Activated naive CD4-positive, alpha-beta T cell treated with anti-CD3 and anti-CD28 coated beads for 36 hours (primary cell): ENCODE results near the gene DLG1. TPM values are rescaled to one million over a fixed set of nuclear protein-coding genes. Genes with fewer than 3 reads are reported as not detected.

Experiments used
- CTCF ChIA-PET: fragments of 350-600 bp; sonication (Branson Sonifier 250); formaldehyde crosslinking; loops from one replicate; lab custom pipeline; 2021; ENCODE audit warnings: antibody characterized with exemption; lab: Charles Lee
- DNase-seq: peaks from one replicate; pipeline ENCODE4 v3.0.0-alpha.2; 2020
- H3K27ac Mint-ChIP-seq: one replicate; pipeline ENCODE4 v1.8.0; 2021; ENCODE audit warnings: mild to moderate bottlenecking, mixed read lengths
- H3K27me3 Mint-ChIP-seq: one replicate; pipeline ENCODE4 v1.8.0; 2021; ENCODE audit warnings: low read depth, mixed read lengths
- H3K36me3 Mint-ChIP-seq: one replicate; pipeline ENCODE4 v1.8.0; 2021; ENCODE audit warnings: low read depth, mixed read lengths
- H3K4me1 Mint-ChIP-seq: one replicate; pipeline ENCODE4 v1.8.0; 2021; ENCODE audit warnings: low read depth, mixed read lengths
- H3K4me3 Mint-ChIP-seq: one replicate; pipeline ENCODE4 v1.8.0; 2021; ENCODE audit warnings: mild to moderate bottlenecking, moderate library complexity, mixed read lengths
- H3K9me3 Mint-ChIP-seq: one replicate; pipeline ENCODE4 v1.8.0; 2021; ENCODE audit warnings: mixed read lengths
- intact Hi-C: fragments of 100-400 bp; cut with micrococcal nuclease; formaldehyde crosslinking; loops from one replicate; pipeline ENCODE4 v1.15.1; 2023
- total RNA-seq, 2 experiments: library from RNA; stranded (reverse); gene quantifications; one replicate each; pipeline ENCODE4 v1.2.3, GENCODE V29; 2021

Gene DLG1
- total RNA-seq, 2 experiments from 2014 or later, result 51.9 to 55.2 TPM

DNA sequence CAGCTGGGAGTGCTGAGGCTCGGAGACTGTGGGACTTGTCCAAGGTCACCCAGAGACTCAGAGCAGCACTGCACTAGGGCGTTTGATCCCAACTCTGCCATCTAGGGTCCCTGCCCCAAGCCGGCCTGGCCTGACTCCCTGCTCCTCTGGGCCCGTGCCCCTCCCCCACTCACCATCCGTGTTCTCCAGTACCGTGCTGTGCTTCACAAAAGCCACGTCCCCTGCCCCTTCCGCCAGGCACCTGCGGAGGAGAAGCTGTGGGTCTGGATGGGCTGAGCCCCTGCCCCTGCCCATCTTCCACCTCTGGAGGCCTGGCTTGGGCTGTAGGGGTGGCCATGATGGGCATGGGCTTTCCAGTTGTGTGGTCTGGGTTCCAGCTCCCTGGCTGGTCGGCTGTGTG is 277.2 kb downstream of the DLG1 start:
- Mint-ChIP-seq H3K9me3 (no peaks in the 10 kb centered on the region), H3K27me3 (peaks cover 5% of the 10 kb centered on the region), H3K36me3 (no peaks in the 10 kb centered on the region), H3K27ac (no peak overlapping the region), H3K4me3 (no peak overlapping the region), H3K4me1 (peaks cover 9% of the 10 kb centered on the region)
- intact Hi-C loops, result no loop called here
- CTCF ChIA-PET, result interaction anchor here (1.1 kb wide), 1 partner anchor 9 kb away, joined by 4 read pairs; the partner anchor contains the start of gene MELTF
- no peak for DNase-seq

DNA sequence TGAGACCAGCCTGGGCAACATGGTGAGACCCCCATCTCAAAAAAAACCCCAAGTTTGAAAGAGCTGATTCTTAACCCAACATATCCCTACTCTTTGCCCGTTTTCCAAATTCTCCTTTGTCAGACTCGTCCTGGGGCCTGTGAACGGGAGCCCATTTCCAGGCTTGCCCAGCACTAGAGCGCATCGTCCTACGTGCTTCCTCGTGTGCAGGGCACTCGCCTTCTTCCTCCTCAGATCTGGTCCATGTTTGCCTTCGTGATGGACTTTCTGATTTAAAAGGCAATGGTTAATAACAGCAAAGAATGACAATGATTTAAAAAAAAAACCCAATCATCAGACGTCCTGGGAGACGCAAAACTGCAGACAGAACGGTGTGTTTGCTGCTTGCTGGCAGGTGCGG is 278.9 kb downstream of the DLG1 start:
- DNase-seq, result no peak
- CTCF ChIA-PET, result no interaction called here
- peaks cover 5% of the 10 kb centered on the region for H3K27me3 Mint-ChIP-seq
- H3K9me3 Mint-ChIP-seq, result no peaks in the 10 kb centered on the region
- no peak overlapping the region for H3K4me3 Mint-ChIP-seq
- no peak overlapping the region for H3K27ac Mint-ChIP-seq
- no peaks in the 10 kb centered on the region for H3K36me3 Mint-ChIP-seq
- peaks cover 9% of the 10 kb centered on the region for H3K4me1 Mint-ChIP-seq
- intact Hi-C loops, result no loop called here

DNA sequence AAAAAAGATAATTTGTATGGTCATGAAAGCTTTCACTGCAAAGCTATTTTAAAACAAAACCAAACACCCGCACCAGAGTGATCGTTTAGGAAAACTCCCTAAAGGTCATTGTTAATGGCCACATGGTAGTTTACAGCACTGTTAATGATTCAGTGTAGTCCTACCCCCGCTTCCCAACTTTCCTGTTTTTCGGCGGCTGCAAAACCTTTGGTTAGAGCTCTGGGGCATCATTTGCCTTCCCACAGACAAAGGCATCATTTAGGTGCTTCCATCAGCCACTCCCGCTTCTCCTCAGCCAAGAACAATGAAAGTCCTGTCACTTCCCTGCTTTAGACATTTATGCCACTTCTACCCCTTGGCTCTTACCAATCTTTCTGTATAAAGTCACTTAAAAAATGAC is 279.4 kb downstream of the DLG1 start:
- Mint-ChIP-seq H3K4me3 (no peak overlapping the region), H3K4me1 (peaks cover 9% of the 10 kb centered on the region), H3K9me3 (no peaks in the 10 kb centered on the region), H3K36me3 (no peaks in the 10 kb centered on the region), H3K27me3 (peaks cover 5% of the 10 kb centered on the region), H3K27ac (no peak overlapping the region)
- CTCF ChIA-PET, result interaction anchor here (3.8 kb wide), 1 partner anchor 11 kb away, joined by 14 read pairs; the partner anchor contains the start of gene MELTF
- DNase-seq, result no peak
- intact Hi-C loops, result no loop called here

DNA sequence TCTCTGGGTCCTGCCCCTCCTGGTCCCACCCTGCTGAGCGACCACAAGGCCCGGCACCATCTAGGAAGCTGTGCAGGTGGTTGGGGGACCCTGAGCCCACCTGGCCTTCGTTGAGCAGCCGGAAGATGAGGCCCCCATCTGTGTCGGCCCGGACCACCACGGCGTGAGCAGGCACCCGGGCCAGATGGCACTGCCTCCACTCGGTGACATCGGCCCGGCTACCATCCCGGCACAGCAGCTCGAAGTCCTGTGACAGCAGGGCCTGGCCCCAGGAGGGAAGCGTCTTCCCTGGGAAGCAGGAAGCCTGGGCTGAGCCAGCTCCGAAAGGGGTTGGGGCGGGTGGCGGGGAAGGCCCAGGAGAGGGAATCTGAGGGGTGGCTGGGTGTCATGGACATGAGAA is 281.4 kb downstream of the DLG1 start:
- intact Hi-C loops, result no loop called here
- no peak for DNase-seq
- CTCF ChIA-PET, result interaction anchor here (0.7 to 3.8 kb wide), 2 partner anchors 13 to 74 kb away, joined by 3 to 14 read pairs; partner anchors contain the start of genes MELTF and NCBP2
- Mint-ChIP-seq H3K4me3 (no peak overlapping the region), H3K36me3 (no peaks in the 10 kb centered on the region), H3K27ac (no peak overlapping the region), H3K9me3 (no peaks in the 10 kb centered on the region), H3K27me3 (no peaks in the 10 kb centered on the region), H3K4me1 (no peaks in the 10 kb centered on the region)

DNA sequence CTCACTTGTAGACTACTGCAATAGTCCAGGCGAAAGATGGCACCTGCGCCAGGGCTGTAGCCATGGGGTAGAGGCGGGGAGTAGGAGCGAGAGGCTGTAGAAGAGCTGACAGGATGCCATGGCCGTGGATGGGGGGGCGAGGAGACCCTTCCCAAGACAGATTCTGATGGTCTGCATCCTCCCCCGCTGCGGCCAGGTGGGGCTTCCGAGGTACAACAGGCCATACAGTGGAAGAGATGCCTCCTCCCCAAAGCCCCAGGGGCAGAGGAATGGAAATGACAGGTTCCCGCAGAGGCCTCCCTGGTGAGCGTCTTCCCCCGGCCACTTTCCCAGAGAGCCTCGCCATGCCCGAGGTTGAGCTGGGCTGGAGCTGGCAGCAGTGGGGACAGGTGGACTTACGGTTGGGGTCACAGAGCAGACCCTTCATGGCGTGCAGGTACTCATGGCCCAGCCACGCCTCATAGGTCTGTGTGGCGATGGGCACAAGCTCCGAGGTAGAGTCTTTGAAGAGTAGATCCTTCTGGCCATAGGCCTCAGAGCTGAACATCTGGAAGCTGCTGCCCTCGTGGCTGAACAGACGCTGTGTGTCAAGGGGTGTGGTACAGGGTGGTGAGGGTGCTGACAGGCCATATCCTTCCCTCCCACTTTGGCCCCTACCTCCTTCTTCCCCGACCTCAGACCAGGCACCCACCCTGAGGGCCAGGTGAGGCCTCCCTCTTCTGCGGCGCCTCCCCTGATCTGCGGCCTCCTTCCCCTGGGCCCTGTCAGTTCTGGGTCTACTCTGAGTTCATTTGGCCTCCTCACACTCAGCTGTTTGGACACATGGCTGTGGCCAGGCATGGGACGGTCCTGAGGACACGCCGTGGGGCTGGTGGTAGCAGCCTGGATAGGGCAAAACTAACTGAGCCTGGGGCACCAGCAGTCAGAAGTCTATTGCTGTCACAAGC is 282.3 kb downstream of the DLG1 start:
- CTCF ChIA-PET, result interaction anchor here (0.6 to 3.8 kb wide), 3 partner anchors 14 to 100 kb away, joined by 3 to 14 read pairs (median 3); partner anchors contain the start of genes MELTF and NCBP2
- no peak overlapping the region for H3K27ac Mint-ChIP-seq
- intact Hi-C loops, result no loop called here

DNA sequence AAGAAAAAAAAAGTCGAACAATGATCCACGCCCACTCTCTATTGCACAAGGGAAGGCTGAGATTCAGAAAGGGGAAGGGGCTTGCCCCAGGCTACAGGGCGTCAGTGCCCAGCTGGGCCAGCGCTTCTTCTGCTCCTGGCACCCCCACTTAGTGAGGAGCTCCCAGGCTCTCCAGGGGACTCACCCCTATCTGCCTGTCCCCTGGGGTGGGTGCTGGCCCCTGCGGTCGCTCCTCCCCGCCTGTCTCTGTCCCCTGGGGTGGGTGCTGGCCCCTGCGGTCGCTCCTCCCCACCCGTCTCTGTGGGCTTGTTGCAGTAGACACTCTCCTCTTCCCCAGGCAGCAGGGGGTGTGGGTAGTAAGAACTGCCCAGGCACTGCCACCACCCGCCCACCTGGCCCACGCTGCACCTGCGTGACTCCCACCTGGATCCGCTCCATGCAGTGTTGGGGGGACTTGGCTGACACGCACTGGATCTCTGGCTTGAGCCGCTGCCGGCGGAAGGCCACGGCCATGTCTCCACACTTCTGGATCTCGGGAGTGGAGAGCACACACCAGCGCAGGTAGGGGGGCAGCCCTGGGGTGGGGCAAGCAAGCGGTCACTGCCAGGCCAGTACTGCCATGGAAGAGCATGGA is 283.4 kb downstream of the DLG1 start:
- Mint-ChIP-seq H3K9me3 (no peaks in the 10 kb centered on the region), H3K27ac (no peak overlapping the region), H3K36me3 (no peaks in the 10 kb centered on the region), H3K4me3 (no peak overlapping the region), H3K4me1 (no peaks in the 10 kb centered on the region), H3K27me3 (no peaks in the 10 kb centered on the region)
- DNase-seq, result no peak
- intact Hi-C loops, result no loop called here
- CTCF ChIA-PET, result no interaction called here

More for the DNA sequence above, 282.3 kb downstream of the DLG1 start:
- Mint-ChIP-seq H3K9me3 (no peaks in the 10 kb centered on the region), H3K4me3 (no peak overlapping the region), H3K4me1 (no peaks in the 10 kb centered on the region), H3K27me3 (no peaks in the 10 kb centered on the region), H3K36me3 (no peaks in the 10 kb centered on the region)
- no peak for DNase-seq

DNA sequence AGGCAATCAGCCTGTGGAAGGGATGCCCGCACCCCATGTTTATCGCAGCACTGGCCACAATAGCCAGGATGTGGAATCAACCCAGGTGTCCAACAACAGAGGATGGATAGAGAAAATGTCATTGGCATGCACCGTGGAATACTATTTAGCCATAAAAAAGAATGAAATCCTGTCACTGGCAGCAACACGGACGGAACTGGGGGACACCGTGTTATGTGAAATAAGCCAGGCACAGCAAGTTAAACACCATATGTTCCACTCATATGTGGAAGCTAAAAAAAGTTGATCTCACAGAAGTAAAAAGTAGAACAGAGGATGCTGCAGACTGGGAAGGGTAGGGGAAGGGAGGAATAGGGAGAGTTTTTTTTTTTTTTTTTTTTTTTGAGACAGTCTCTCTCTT is 284.4 kb downstream of the DLG1 start:
- Mint-ChIP-seq H3K9me3 (no peaks in the 10 kb centered on the region), H3K4me3 (no peak overlapping the region), H3K27ac (no peak overlapping the region), H3K27me3 (no peaks in the 10 kb centered on the region), H3K36me3 (no peaks in the 10 kb centered on the region), H3K4me1 (no peaks in the 10 kb centered on the region)
- DNase-seq, result no peak
- CTCF ChIA-PET, result no interaction called here
- intact Hi-C loops, result no loop called here

DNA sequence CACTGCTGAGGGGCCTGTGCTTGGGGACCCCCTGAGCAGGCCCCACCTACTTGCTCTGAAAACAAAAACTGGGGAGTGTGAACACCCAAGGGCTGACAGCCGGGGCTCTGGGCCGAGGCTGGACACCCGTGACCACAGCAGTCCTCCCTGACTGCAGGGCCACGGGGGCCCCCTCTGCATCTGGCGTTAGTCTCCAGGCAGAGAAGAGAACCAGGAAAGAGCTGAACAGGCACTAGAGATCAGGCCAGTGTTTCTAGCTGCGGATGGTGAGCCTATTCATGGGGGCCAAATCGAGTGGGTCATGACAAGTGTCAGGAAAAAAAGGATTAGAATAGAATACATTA is 285.9 kb downstream of the DLG1 start:
- no peaks in the 10 kb centered on the region for H3K9me3 Mint-ChIP-seq
- intact Hi-C loops, result no loop called here
- H3K4me3 Mint-ChIP-seq, result no peak overlapping the region
- no peak for DNase-seq
- H3K36me3 Mint-ChIP-seq, result no peaks in the 10 kb centered on the region
- CTCF ChIA-PET, result no interaction called here
- no peak overlapping the region for H3K27ac Mint-ChIP-seq
- no peaks in the 10 kb centered on the region for H3K27me3 Mint-ChIP-seq
- H3K4me1 Mint-ChIP-seq, result no peaks in the 10 kb centered on the region

DNA sequence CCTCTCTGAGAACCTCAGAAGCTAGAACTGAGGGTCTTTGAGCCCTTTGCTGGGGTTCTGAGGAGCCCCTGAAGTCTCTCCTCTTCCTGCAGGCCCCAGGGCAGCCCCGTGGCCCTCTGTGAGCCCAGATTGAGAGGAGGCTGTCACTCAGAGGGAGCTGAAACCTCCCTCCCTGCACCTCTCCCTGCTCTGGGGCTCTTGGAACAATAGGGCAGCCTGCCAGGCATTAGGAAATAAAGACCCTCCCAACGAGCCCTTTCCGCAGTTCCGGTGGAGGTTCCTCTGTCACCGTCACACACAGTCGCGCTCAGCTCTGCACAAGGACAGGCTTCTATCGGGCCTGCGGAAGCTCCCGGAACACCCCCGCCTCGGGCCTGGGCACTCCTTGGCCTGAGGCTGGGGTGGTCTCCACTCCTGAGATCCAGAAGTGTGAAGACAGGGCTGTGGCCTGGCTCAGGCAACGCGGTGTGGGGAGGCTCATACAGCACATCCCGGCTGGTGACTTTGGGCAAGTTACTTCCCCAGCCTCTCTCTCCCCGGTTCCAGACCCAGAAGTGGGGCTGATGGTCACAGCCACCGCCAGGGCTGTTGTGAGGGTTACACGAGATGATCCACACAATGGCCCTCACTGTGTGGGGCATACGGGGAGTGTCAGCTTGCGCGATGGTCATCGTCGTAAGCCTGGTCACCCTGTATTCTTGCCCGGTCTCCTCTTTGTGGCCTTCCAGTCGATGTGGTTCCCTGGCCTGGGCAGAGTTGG is 286.5 kb downstream of the DLG1 start:
- Mint-ChIP-seq H3K9me3 (no peaks in the 10 kb centered on the region), H3K27me3 (no peaks in the 10 kb centered on the region), H3K36me3 (no peaks in the 10 kb centered on the region), H3K4me3 (no peak overlapping the region), H3K4me1 (no peaks in the 10 kb centered on the region), H3K27ac (no peak overlapping the region)
- DNase-seq, result no peak
- CTCF ChIA-PET, result no interaction called here
- intact Hi-C loops, result no loop called here

DNA sequence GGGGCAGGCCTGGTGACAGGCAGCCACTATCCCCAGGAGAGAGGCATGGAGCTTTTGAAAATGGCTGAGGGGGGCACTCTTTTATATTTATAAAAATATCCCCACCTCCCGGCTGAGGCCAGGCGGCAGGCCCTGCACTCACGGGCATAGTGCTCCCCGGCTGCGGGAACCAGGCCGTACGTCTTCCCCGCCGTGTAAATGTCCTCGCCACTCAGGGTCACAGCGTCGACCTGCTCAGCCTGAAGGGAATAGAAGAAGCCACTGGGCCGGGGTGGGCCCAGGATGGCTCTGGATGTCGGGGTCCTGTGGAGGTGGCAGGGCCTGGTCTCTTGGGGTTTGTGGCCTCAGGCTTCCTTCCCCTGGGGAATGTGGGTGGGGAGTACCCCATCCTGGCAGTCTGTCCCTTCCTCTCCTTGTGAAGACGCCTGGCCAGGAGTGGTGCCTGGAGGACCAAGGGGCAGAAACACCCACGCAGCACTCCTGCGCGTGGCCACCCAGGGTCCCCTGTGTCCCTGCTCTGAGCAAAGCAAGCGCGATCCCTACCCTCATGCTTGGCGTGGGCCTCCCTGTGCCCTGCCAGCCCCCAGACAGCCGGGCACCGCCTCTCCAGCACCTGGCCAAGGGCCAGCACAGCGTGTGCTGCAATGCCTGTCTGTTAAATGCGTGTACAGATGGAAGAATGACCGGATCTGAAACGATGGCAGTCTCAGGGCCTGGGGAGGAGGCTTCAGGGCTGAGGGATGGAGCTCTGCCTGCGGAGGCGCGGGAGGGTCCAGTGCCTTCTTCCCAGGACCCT is 287.7 kb downstream of the DLG1 start:
- Mint-ChIP-seq H3K36me3 (no peaks in the 10 kb centered on the region), H3K4me3 (no peak overlapping the region), H3K4me1 (no peaks in the 10 kb centered on the region), H3K27me3 (no peaks in the 10 kb centered on the region), H3K9me3 (no peaks in the 10 kb centered on the region), H3K27ac (no peak overlapping the region)
- intact Hi-C loops, result no loop called here
- CTCF ChIA-PET, result no interaction called here
- DNase-seq, result no peak

DNA sequence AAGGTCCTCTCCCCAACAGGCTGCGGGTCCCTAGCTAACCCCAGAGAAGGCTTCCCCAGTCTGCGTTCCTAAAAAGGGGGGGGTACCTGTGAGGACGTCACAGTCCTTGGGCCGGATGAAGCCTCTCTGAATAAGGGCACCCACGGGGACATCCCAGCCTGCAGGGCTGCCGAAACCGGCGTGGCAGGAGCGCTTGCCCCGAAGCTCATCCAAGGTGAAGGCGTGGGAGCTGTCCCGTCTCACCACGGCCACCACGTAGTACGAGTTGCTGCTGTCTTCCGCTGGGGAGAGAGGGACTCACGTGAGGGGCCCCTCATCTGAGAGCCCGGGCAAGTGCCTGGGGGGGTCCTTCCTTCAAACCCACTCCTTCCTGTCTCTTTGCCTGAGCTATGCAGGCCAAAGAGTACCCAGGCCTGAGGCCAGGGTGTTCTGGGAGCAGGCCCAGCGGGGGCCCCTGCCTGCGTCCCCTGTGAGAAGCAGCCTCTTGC is 288.8 kb downstream of the DLG1 start:
- CTCF ChIA-PET, result no interaction called here
- no peak overlapping the region for H3K27ac Mint-ChIP-seq
- H3K27me3 Mint-ChIP-seq, result no peaks in the 10 kb centered on the region
- DNase-seq, result no peak
- intact Hi-C loops, result no loop called here
- no peaks in the 10 kb centered on the region for H3K36me3 Mint-ChIP-seq
- H3K4me1 Mint-ChIP-seq, result peaks cover under 1% of the 10 kb centered on the region
- H3K4me3 Mint-ChIP-seq, result no peak overlapping the region
- H3K9me3 Mint-ChIP-seq, result no peaks in the 10 kb centered on the region
